Brain microvascular endothelial cell (primary cell): ENCODE results near the gene DYTN.

ENCODE experiments used
- DNase-seq: peaks from one replicate; pipeline ENCODE4 v3.0.0-alpha.2; 2020
- H3K27ac ChIP-seq: fragments of 250-450 bp; sonication (Bioruptor Pico); 2 replicates; pipeline ENCODE4 v1.5.1; 2020; ENCODE audit warnings: mild to moderate bottlenecking, moderate library complexity
- H3K27me3 ChIP-seq: fragments of 250-450 bp; sonication (Bioruptor Pico); replicated peaks from 2 replicates; pipeline ENCODE4 v1.5.1; 2020; ENCODE audit warnings: mild to moderate bottlenecking
- H3K36me3 ChIP-seq: fragments of 250-450 bp; sonication (Bioruptor Pico); replicated peaks from 2 replicates; pipeline ENCODE4 v1.5.1; 2020; ENCODE audit warnings: mild to moderate bottlenecking
- H3K4me3 ChIP-seq: 2 replicates; pipeline ENCODE4 v1.5.1; 2011; ENCODE audit warnings: low read depth, mild to moderate bottlenecking, control low read depth, low read length, moderate library complexity
- CTCF ChIP-seq: IDR thresholded peaks from 2 replicates; pipeline ENCODE4 v1.5.1; 2011; ENCODE audit warnings: low read depth, mild to moderate bottlenecking, moderate library complexity, low read length, control low read depth, inconsistent platforms; ENCODE audit errors: missing control alignments
- in situ Hi-C: cut with HindIII; loops from 2 replicates; pipeline ENCODE4 v1.10.0; 2017; ENCODE audit warnings: low sequenced_read_pairs, low pct_ligation_motif_present

The DYTN gene

DNA sequence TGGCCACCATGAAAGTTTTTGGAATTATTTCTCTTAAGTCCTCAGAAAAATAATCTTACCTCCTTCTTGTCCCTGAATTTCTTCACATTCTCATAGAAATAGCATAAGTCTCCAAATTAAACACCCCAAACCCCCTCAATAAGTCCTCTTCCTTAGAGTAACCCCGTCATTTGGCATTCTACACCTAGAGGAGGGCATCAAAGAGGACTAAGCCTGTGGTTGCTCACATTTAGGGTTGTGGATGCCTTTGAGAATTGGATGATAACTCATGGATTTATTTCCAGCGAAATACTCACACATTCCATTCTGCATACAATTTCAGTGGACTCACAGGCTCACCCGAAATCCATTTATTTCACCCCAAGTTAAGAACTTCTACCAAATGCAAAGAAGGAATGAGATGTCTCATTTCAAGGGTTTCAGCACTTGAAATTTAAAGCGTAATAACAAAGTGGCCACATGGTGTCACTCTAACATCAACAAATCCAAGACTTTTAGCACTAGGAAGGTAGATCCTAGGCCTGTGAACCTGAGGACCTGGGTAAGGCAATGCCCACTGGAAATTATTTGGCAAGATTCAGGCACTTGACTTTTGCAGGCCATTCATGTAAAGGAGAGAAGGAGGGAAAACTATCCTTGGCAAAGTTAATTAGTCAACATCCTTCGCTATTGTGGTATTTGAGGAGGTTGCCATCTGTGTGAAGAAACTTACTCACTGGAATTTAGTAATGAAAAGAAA is 24.6 kb downstream of the DYTN start:
- H3K4me3 ChIP-seq: no peak overlapping the region
- peak; percentile 49 for DNase-seq
- H3K36me3 ChIP-seq: no peaks in the 10 kb centered on the region
- H3K27ac ChIP-seq: no peak overlapping the region
- H3K27me3 ChIP-seq: no peaks in the 10 kb centered on the region
- in situ Hi-C loops: no loop called here
- peak; percentile 54 for TF ChIP-seq CTCF

- DNase-seq: no peak
- no peaks in the 10 kb centered on the region for H3K27me3 ChIP-seq
- no peaks in the 10 kb centered on the region for H3K36me3 ChIP-seq
- in situ Hi-C loops: no loop called here
- no peak overlapping the region for H3K27ac ChIP-seq
- TF ChIP-seq CTCF: no peak
- H3K4me3 ChIP-seq: no peak overlapping the region
Measured at GRCh38 chr2:206692971-206693370, 25.2 kb downstream of the DYTN start.

DNA sequence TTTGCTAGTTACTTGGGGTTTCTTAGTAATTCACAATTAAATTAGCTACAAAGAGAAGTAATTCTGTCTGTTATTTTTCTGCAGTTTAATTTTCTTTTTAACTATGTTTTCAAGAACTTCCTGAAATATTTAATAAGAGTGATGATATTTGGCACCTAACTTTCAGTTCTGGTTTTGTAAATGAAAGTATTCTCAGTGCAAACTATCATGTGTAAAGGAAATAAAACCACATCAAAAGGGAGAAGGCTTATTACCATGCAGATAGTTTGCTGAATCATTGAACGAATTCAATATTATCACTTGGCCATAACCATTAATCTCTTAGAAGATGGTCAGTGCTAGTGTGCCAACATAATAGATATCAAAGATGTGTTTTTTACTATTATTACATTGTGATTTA is 29.2 kb downstream of the DYTN start:
- Histone ChIP-seq H3K27ac (no peak overlapping the region), H3K27me3 (no peaks in the 10 kb centered on the region), H3K36me3 (no peaks in the 10 kb centered on the region), H3K4me3 (no peak overlapping the region)
- TF ChIP-seq CTCF: no peak
- in situ Hi-C loops: no loop called here
- no peak for DNase-seq

DNA sequence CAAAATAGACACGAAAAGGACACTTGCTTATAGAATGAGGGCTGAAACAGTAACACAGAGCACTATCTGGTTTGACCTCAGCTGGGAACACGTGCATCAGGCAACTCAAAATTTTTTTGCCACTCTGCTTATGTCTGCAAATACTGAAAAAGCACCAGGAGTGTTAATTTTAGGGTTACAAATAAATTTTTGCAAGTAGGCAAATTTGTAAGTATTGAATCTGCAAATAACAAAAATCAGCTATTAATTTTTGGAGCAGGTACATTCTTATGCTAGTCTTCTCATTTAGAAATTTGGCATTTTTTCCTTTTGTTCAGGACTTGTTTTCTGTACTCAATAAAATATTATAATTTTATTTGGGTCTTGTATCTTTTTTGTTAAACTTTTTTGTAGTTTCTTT is 29.7 kb downstream of the DYTN start:
- in situ Hi-C loops: no loop called here
- no peak for DNase-seq
- TF ChIP-seq CTCF: no peak
- H3K27ac ChIP-seq: no peak overlapping the region
- no peaks in the 10 kb centered on the region for H3K27me3 ChIP-seq
- no peak overlapping the region for H3K4me3 ChIP-seq
- H3K36me3 ChIP-seq: no peaks in the 10 kb centered on the region

DNA sequence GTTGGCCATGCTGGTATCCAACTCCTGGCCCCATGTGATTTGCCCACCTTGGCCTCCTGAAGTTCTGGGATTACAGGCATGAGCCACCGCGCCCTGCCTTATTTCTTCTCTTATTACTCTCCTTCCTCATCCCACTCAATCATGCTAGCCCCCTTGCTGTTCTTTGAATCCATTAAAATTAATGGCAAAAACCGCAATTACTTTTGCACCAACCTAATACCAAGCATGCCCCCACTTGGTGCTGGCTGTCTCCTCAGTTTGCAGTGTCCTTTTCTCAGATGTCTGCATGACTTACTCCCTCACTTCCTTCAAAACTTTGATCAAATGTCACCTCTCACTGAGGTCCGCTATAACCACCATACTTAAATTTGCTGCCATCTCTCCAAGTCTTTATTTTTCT is 34.6 kb downstream of the DYTN start:
- no peak for TF ChIP-seq CTCF
- in situ Hi-C loops: no loop called here
- H3K27me3 ChIP-seq: no peaks in the 10 kb centered on the region
- no peak overlapping the region for H3K27ac ChIP-seq
- H3K36me3 ChIP-seq: no peaks in the 10 kb centered on the region
- no peak overlapping the region for H3K4me3 ChIP-seq
- no peak for DNase-seq
